GM12878 (cell line): ENCODE measurements around the gene PKP3. TPM values are rescaled to one million over a fixed set of nuclear protein-coding genes. Genes with fewer than 3 reads are reported as not detected.

Source experiments
- ASH2L ChIP-seq: fragments of 300-600, 200-600 bp; sonication (generic); IDR thresholded peaks from 2 replicates; pipeline ENCODE4 v1.6.1; 2017; ENCODE audit warnings: low read depth, mild to moderate bottlenecking, borderline replicate concordance
- CHD2 ChIP-seq: IDR thresholded peaks from 2 replicates; pipeline ENCODE4 v1.6.1; 2011; ENCODE audit warnings: low read depth, low read length, improper control_type of control experiment, borderline replicate concordance
- CHD4 ChIP-seq: fragments of 200-600 bp; sonication (generic); IDR thresholded peaks from 2 replicates; pipeline ENCODE4 v1.6.1; 2016; ENCODE audit warnings: mild to moderate bottlenecking
- CUX1 ChIP-seq: IDR thresholded peaks from 2 replicates; pipeline ENCODE4 v1.6.1; 2012; ENCODE audit warnings: improper control_type of control experiment, low read depth, low read length; ENCODE audit not compliant: insufficient replicate concordance
- HDAC2 ChIP-seq: fragments of 200-600 bp; sonication (generic); IDR thresholded peaks from 2 replicates; pipeline ENCODE4 v1.6.1; 2017
- IRF4 ChIP-seq: IDR thresholded peaks from 2 replicates; pipeline ENCODE4 v1.6.1; 2011; ENCODE audit warnings: low read depth, low read length
- JUNB ChIP-seq: IDR thresholded peaks from 2 replicates; pipeline ENCODE4 v1.6.1; 2016; ENCODE audit warnings: antibody characterized with exemption, mild to moderate bottlenecking
- KAT2A ChIP-seq: conservative IDR thresholded peaks from 2 replicates; pipeline ENCODE4 v1.6.1; 2011; ENCODE audit warnings: low read depth, low read length; ENCODE audit not compliant: control insufficient read depth
- MTA3 ChIP-seq: IDR thresholded peaks from 2 replicates; pipeline ENCODE4 v1.6.1; 2012; ENCODE audit warnings: low read length, inconsistent platforms, borderline replicate concordance
- NFXL1 ChIP-seq: fragments of 450-650 bp; IDR thresholded peaks from 2 replicates; pipeline ENCODE4 v1.6.1; 2017; ENCODE audit warnings: antibody characterized with exemption, mild to moderate bottlenecking, borderline replicate concordance
- PRDM15 ChIP-seq: fragments of 450-650 bp; formaldehyde crosslinking; IDR thresholded peaks from 2 replicates; pipeline ENCODE4 v1.4.0; 2020; ENCODE audit warnings: mild to moderate bottlenecking, moderate library complexity
- RELA ChIP-seq: fragments of 450-650 bp; IDR thresholded peaks from 2 replicates; pipeline ENCODE4 v1.8.0; 2014; ENCODE audit warnings: borderline replicate concordance; ENCODE audit not compliant: partially characterized antibody
- SP1 ChIP-seq: IDR thresholded peaks from one replicate; pipeline ENCODE4 v1.6.1; 2011; ENCODE audit warnings: low read depth, low read length
- TARDBP ChIP-seq: IDR thresholded peaks from 2 replicates; pipeline ENCODE4 v1.6.1; 2016; ENCODE audit warnings: borderline replicate concordance
- ZNF687 ChIP-seq: fragments of 450-650 bp; IDR thresholded peaks from 2 replicates; pipeline ENCODE4 v1.6.1; 2017; ENCODE audit warnings: mild to moderate bottlenecking, moderate library complexity
- ZZZ3 ChIP-seq: IDR thresholded peaks from 2 replicates; pipeline ENCODE4 v1.6.1; 2011; ENCODE audit warnings: low read depth; ENCODE audit not compliant: control insufficient read depth, insufficient read length
- polyA plus RNA-seq, 11 experiments: library from polyadenylated mRNA; depleted of rRNA in 4 of 11; unstranded in 6 of 11; stranded (reverse) in 5 of 11; fragments of >200 nt; fragmentation: Nextera tagmentation in 4 of 11; fragmentation: Illumina TruSeq in 1 of 11; extraction: Ambion mirVana in 4 of 11; extraction: Trizol in 1 of 11; gene quantifications; 1 replicate in 1 of 11; 2 replicates in 10 of 11; pipeline versions ENCODE4 v1.2.1 to v1.2.3, GENCODE V29; 2011 to 2016; ENCODE audit warnings: inconsistent platforms in 2 of 11, missing spikeins in 2 of 11, low read depth in 1 of 11
- total RNA-seq, 4 experiments: library from RNA; depleted of rRNA in 3 of 4; stranded (reverse); fragments of >200 nt in 3 of 4; fragmentation: Illumina TruSeq in 1 of 4; extraction: Trizol in 1 of 4; gene quantifications; 2 replicates each; pipeline versions ENCODE4 v1.2.1 to v1.2.3, GENCODE V29; 2013 to 2021

Gene PKP3
- total and polyA plus RNA-seq, 10 of the 15 experiments (the other 5 are each of a cell fraction or from before 2014, with no cell fraction given) = 0.45 to 0.90 TPM; not detected in 8

GRCh38 chr11:355581-356458, 38.2 kb upstream of the PKP3 start (continued):
- TF ChIP-seq CUX1 (no peak), ZNF687 (no peak; the same call in none of the 2 replicates), IRF4 (no peak), KAT2A (no peak), MTA3 (0 out of 2 replicates have a peak, but pooled peaks have one; percentile 78), TARDBP (no peak), ASH2L (no peak), CHD2 (no peak), CHD4 (no peak), HDAC2 (no peak), ZZZ3 (no peak), SP1 (peak; percentile 10), NFXL1 (no peak), RELA (no peak), JUNB (no peak), PRDM15 (CRISPR knock-in tag) (peak; percentile 2; the same call in 1 of the 2 replicates)
